Right lobe of liver (tissue), 6 donors: ENCODE results near the gene CHERP. TPM values are rescaled to one million over a fixed set of nuclear protein-coding genes. Genes with fewer than 3 reads are reported as not detected.
"Not testable (repeated sequence)": the region's sequence is repeated elsewhere in the genome, so short reads cannot be mapped to it uniquely, and the experiment has no call there.

ENCODE experiments used
- ATAC-seq, 4 donors: fragments of 200-7000 bp; cut with Tn5 transposase; one replicate each; pipeline ENCODE4 v1.9.1; 2020; ENCODE audit warnings: mild to moderate bottlenecking in 4 of 4, moderate library complexity in 4 of 4
- DNase-seq, 3 donors: peaks; one replicate each; pipeline ENCODE4 v3.0.0-alpha.2; 2020
- H3K27ac ChIP-seq, 3 donors: fragments of 200-600 bp; one replicate each; pipeline ENCODE4 v1.8.0; 2022
- H3K27me3 ChIP-seq, 2 donors: fragments of 200-600 bp; one replicate each; pipeline ENCODE4 v1.8.0; 2022
- H3K36me3 ChIP-seq, 4 donors: fragments of 200-600 bp; sonication (generic) in 1 of 4; one replicate each; pipeline versions ENCODE4 v1.5.1 to v1.8.0; 2017 to 2022; ENCODE audit warnings: control low read depth in 1 of 4
- H3K4me1 ChIP-seq, 4 donors: fragments of 200-600 bp; sonication (generic) in 1 of 4; one replicate each; pipeline versions ENCODE4 v1.5.1 to v1.8.0; 2017 to 2022; ENCODE audit warnings: control low read depth in 1 of 4
- H3K4me3 ChIP-seq, 3 donors: fragments of 200-600 bp; one replicate each; pipeline ENCODE4 v1.8.0; 2022
- H3K9me3 ChIP-seq, 4 donors: fragments of 200-600 bp; sonication (generic) in 1 of 4; one replicate each; pipeline versions ENCODE4 v1.5.1 to v1.8.0; 2017 to 2022; ENCODE audit warnings: control low read depth in 1 of 4
- POLR2A ChIP-seq: fragments of 450-650 bp; IDR thresholded peaks from one replicate; pipeline ENCODE4 v1.6.1; 2017; ENCODE audit warnings: antibody characterized with exemption, mild to moderate bottlenecking
- WGBS: methylation state at CpG from one replicate; pipeline ENCODE4 v1.1.6; 2018; ENCODE audit warnings: low coverage, low lambda C conversion rate; ENCODE audit not compliant: insufficient coverage; ENCODE audit errors: missing lambda C conversion rate; 5-methylcytosine and 5-hydroxymethylcytosine counted together
- intact Hi-C, 2 donors: fragments of 100-400 bp; cut with DNase I; formaldehyde crosslinking; loops; one replicate each; pipeline versions ENCODE4 v1.11.2 to v1.14.1; 2022
- total RNA-seq, 6 experiments: library from RNA; depleted of rRNA in 2 of 6; stranded (reverse); fragments of >200 nt in 2 of 6; fragmentation: NEBNext Ultra II Directional in 3 of 6; extraction: Animal tissue kit (Norgen Biotek cat#: 25700) in 3 of 6; gene quantifications; one replicate each; pipeline versions ENCODE4 v1.1.0 to v1.2.4, GENCODE V29; 2016 to 2023
- TF ChIP-seq, protein P1 (sequence below), 4 donors: fragments of 200-600 bp in 3 of 4; fragments of 450-650 bp in 1 of 4; IDR thresholded peaks; one replicate each; pipeline versions ENCODE4 v1.5.1 to v1.8.0; 2016 to 2022; ENCODE audit warnings: antibody characterized with exemption in 4 of 4, mild to moderate bottlenecking in 2 of 4
- donor health status: DM: no; HTN: yes; CAD: no.
- donor health status: DM: no; HTN: no; CAD: no.
- donor health status: DM: no; HTN: no; CAD: no.
- donor health status: DM: no; HTN: yes; CAD: no.
- donor health status: DM: no; HTN: yes; CAD: no.

The CHERP gene
- total RNA-seq, 6 experiments from 2014 or later: 6.8 to 26.2 (median 20.6) TPM

DNA sequence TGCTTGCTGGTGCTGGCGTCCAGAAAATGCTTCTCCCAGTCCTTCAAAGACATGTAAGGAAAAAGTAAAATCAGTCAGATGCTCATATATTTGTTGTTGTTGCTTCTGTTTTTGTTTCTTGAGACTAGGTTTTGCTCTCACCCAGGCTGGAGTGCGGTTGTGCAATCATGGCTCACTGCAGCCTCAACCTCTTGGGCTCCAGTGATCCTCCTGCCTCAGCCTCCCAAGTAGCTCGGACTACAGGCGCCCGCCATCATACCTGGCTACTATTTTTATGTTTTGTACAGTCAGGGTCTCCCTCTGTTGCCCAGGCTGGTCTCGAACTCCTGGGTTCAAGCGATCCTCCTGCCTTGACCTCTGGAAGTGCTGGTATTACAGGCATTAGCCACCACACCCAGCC is 59.5 kb downstream of the CHERP start:
- TF ChIP-seq, protein P1, sequence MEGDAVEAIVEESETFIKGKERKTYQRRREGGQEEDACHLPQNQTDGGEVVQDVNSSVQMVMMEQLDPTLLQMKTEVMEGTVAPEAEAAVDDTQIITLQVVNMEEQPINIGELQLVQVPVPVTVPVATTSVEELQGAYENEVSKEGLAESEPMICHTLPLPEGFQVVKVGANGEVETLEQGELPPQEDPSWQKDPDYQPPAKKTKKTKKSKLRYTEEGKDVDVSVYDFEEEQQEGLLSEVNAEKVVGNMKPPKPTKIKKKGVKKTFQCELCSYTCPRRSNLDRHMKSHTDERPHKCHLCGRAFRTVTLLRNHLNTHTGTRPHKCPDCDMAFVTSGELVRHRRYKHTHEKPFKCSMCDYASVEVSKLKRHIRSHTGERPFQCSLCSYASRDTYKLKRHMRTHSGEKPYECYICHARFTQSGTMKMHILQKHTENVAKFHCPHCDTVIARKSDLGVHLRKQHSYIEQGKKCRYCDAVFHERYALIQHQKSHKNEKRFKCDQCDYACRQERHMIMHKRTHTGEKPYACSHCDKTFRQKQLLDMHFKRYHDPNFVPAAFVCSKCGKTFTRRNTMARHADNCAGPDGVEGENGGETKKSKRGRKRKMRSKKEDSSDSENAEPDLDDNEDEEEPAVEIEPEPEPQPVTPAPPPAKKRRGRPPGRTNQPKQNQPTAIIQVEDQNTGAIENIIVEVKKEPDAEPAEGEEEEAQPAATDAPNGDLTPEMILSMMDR (IDR thresholded peaks at IDR 0.05): no peak
- no peak for TF ChIP-seq POLR2A
- no peaks in the 10 kb centered on the region for H3K27me3 ChIP-seq
- intact Hi-C loops: no loop called here
- WGBS: 89% methylated on average over 5 of the region's 7 CpGs
- no peak for DNase-seq
- no peak for ATAC-seq
- no peaks in the 10 kb centered on the region for H3K9me3 ChIP-seq
- H3K4me3 ChIP-seq: no peak overlapping the region
- no peak overlapping the region for H3K27ac ChIP-seq
- no peaks in the 10 kb centered on the region for H3K4me1 ChIP-seq
- no peaks in the 10 kb centered on the region for H3K36me3 ChIP-seq

DNA sequence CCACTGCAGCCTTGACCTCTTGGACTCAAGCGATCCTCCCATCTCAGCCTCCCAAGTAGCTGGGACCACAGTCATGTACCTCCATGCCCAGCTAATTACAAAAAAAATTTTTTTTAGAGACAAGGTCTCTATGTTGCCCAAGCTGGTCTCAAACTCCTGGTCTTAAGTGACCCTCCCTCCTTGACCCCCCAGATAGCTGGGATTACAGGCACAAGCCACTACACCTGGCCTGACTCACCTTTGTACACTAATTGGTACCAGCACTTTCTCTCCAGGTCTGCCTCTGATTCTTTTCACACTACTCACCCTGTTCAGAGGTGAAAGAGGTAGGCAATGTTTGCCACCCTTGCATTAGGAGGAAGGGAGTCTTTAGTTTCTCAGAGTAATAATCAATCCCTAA is 64.9 kb downstream of the CHERP start:
- ATAC-seq (no peak), DNase-seq (no peak)
- TF ChIP-seq, protein P1 (IDR thresholded peaks at IDR 0.05): no peak
- TF ChIP-seq POLR2A: no peak
- no peaks in the 10 kb centered on the region for H3K4me1 ChIP-seq
- 100% methylated on average over 1 of the region's 1 CpG for WGBS
- no peak overlapping the region for H3K4me3 ChIP-seq
- intact Hi-C loops: no loop called here
- H3K27me3 ChIP-seq: no peaks in the 10 kb centered on the region
- H3K36me3 ChIP-seq: no peaks in the 10 kb centered on the region
- no peaks in the 10 kb centered on the region for H3K9me3 ChIP-seq
- no peak overlapping the region for H3K27ac ChIP-seq

DNA sequence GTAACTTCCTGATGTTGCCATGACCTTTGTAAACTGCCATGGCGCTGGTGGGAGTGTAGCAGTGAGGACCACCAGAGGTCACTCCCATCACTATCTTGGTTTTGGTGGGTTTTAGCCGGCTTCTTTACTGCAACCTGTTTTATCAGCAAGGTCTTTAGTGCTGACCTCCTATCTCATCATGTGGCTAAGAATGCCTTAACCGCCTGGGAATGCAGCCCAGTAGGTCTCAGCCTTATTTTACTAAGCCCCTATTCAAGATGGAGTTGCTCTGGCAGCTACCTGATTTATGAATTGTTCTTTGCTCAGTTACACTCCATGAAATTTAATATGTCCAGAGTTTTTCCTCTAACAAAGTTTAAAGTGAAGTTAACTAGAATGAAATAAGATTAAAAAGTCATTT is 65.8 kb downstream of the CHERP start:
- intact Hi-C loops: no loop called here
- no peak for DNase-seq
- no peaks in the 10 kb centered on the region for H3K27me3 ChIP-seq
- ATAC-seq: no peak
- no peaks in the 10 kb centered on the region for H3K9me3 ChIP-seq
- no peaks in the 10 kb centered on the region for H3K4me1 ChIP-seq
- no peaks in the 10 kb centered on the region for H3K36me3 ChIP-seq
- 86% methylated on average over 3 of the region's 3 CpGs for WGBS
- H3K27ac ChIP-seq: no peak overlapping the region
- no peak for TF ChIP-seq POLR2A
- TF ChIP-seq, protein P1 (IDR thresholded peaks at IDR 0.05): no peak
- no peak overlapping the region for H3K4me3 ChIP-seq

DNA sequence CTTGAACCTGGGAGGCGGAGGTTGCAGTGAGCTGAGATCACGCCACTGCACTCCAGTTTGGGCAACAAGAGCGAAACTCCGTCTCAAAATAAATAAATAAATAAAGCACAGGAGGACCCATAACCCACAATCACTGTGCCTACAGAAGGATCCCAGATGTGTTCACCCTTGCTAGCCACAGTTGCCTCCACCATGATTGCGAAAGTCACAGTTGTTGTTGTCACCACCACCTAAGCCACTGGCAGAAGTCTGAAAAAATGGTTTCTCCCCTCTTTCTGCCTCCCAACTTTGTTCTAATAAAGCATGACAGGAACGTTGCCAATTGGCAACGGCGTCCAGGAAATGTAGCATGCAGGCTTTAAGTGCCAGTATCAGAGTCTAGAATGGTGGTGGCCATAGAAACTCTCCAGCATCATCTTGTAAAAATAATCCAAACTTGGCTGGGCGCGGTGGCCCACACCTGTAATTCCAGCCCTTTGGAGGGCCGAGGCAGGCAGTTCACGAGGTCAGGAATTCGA is 68.3 kb downstream of the CHERP start:
- Histone ChIP-seq H3K4me3 (no peak overlapping the region), H3K27ac (no peak overlapping the region), H3K9me3 (no peaks in the 10 kb centered on the region), H3K4me1 (peaks cover 0 to 12% (median 5%) of the 10 kb centered on the region in 4 donors), H3K27me3 (no peaks in the 10 kb centered on the region), H3K36me3 (no peaks in the 10 kb centered on the region)
- 88% methylated on average over 12 of the region's 13 CpGs for WGBS
- ATAC-seq (no peak), DNase-seq (no peak)
- intact Hi-C loops: no loop called here
- TF ChIP-seq, protein P1 (IDR thresholded peaks at IDR 0.05): no peak
- no peak for TF ChIP-seq POLR2A

DNA sequence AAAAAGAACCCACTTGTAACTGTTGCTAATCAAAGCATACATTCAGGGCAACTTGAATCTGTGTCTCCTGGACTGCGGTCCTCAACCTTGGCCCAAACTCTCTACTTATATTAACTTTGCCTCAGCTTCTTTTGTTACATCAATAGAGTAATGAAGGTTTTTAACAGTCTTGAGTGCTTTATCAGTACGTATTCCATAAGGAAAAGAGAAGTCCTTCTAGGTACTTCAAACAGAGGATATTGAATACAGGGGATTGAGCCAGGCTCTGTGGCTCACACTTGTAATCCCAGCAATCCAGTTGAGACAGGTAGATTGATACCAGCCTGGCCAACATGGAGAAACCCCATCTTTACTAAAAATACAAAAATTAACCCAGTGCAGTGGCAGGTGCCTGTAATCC is 69.2 kb downstream of the CHERP start:
- intact Hi-C loops: no loop called here
- Histone ChIP-seq H3K27ac (no peak overlapping the region), H3K36me3 (no peaks in the 10 kb centered on the region), H3K9me3 (no peaks in the 10 kb centered on the region), H3K4me3 (no peak overlapping the region), H3K4me1 (peaks cover 0 to 12% (median 5%) of the 10 kb centered on the region in 4 donors), H3K27me3 (no peaks in the 10 kb centered on the region)
- DNase-seq (no peak), ATAC-seq (no peak)
- WGBS: 79% methylated on average over 2 of the region's 2 CpGs
- TF ChIP-seq POLR2A: no peak
- TF ChIP-seq, protein P1 (IDR thresholded peaks at IDR 0.05): no peak

DNA sequence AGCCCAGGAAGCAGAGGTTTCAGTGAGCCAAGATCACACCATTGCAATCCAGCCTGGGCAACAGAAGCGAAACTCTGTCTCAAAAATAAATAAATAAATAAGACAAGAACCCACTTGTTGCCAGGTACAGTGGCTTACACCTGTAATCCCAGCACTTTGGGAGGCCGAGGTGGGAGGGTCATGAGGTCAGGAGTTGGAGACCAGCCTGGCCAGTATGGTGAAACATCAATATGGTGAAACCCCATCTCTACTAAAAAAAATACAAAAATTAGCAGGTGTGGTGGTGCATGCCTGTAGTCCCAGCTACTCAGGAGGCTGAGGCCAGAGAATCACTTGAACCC is 69.7 kb downstream of the CHERP start:
- DNase-seq, intact Hi-C loops, H3K27me3 ChIP-seq, H3K36me3 ChIP-seq, H3K9me3 ChIP-seq: not testable (repeated sequence)
- peak in 1 of 4 donors; percentile 2 for ATAC-seq
- H3K4me1 ChIP-seq: peaks cover 0 to 14% (median 5%) of the 10 kb centered on the region in 4 donors
- H3K27ac ChIP-seq: peak overlapping the region; percentile 85 to 90 (median 89)
- 37% methylated on average over 2 of the region's 2 CpGs for WGBS
- H3K4me3 ChIP-seq: peak overlapping the region; percentile 94 to 95 (median 94)
